HG03108 (cell line): ENCODE measurements around the gene DNAJA1.
"Not testable (repeated sequence)": the region's sequence is repeated elsewhere in the genome, so short reads cannot be mapped to it uniquely, and the experiment has no call there.

Experiments used
- ATAC-seq: cut with Tn5 transposase; IDR thresholded peaks from one replicate; pipeline ENCODE4 v1.9.1; 2021; ENCODE audit warnings: moderate library complexity; ENCODE audit not compliant: unreplicated experiment

Gene DNAJA1

DNA sequence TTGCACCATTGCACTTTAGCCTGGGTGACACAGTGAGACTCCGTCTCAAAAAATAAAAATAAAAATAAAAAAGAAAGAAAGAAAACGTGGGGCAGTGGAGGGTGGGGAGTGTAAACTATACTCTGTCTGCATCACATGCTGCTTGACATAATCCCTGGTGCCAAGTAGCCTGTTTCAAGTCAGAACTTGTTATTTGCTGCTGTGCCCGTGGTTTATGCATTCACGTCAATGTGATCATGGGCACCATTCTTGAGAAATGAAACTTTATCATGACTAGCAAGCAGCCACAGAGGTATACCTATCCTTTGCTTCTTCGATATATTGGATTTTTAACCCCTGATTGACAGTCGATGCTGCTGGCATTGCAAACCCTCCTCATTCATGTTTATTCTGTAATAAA is 55.5 kb downstream of the DNAJA1 start:
- no peak for ATAC-seq

DNA sequence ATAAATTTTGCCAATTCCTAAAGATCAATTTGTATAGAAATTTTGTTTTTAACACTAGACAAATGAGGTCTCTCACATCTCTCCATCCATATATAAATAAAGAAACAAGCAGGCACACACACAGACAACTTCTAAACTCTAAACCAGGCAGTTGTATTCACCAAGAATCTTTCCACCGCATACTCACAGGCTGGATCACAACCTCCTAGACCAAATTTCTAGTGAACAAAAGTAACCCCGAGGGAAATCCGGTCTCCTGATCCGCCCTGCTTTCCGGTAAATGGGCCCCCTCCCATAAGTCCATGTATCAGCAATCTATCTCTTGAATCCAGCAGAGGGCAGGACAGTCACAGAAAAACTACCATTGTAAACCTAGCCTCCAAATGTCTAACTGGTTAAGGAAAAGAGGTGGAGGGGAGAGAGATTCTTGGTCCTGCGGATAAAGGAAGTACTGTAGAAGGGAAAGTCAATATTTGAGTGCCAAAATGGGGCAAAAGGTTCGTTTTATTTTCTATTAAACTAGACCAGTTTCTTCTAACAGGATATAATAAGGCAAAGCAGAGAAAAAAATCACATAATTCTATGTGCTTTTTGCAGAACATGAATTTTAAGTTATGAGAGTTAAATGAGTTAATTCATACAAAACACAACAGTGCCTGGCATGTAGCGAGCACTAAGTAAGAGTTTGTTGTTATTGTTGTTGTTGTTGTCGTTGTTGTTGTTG is 56.2 kb downstream of the DNAJA1 start:
- peak; percentile 36 for ATAC-seq

DNA sequence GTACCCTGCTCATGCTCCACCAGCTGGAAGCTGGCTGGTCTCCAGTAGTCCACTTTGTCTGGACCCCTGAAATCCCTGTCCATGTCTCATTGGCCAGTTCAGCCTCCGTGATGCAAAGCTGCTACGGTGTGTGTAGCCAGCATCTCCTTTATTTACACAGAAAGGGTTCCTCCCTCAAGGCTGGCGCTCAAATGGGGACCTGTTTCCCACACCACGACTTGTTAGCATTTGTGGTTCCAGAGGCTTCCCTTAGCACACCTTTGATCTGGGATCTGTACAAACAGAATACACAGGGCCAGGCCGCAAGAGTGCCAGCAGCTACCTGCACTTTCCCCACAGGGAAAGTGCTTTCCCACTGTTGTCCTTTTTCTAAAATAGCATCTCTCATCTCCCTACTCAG is 57.1 kb downstream of the DNAJA1 start:
- no peak for ATAC-seq

DNA sequence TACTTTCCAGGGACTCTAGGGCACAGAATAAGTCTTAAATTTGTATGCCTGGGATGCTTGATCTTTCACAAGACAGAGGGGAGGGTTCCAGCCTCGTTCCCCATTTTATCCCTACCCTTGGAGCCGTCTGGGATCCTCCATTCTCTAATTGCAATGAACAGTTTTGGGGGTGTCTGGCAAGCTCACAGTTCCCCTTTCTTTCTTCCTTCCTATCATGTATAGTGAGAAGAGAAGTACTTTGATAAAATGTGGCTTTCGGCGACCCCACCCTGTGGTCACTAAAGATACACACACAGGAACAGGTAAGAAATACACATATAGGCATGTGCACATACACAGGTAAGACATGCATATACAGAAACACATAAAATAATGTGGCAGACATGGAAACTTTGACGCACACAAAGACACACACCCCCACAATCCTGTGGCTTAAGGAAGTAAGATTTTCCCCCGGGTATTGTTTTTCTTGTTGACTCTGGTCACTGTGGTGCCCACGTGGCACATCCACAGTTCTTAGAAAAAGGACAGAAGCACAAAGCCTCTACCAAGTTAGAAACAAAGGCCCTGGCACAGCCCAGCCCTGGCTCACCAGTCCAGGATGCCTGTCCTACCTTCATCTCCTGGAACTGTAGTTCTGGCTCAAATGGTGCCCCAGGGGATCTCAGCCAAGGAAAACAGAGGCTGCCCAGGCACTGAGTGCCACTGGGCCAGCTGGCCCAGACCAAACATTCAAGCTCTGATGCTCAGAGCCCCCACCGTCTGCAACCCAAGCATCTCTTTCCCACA is 57.7 kb downstream of the DNAJA1 start:
- ATAC-seq, result no peak

GRCh38 chr9:33085672-33086071 is 60.6 kb downstream of the DNAJA1 start:
- not testable (repeated sequence) for ATAC-seq
